Measurements from ENCODE around the gene FREM1.

The FREM1 gene

GRCh38 chr9:14909961-14910805 is at the start of gene FREM1:
Gene FREM1, minus strand, starts transcription at chr9:14910428. Its CDS starts 41,451 bp downstream, at chr9:14868977.
- in situ Hi-C loops (cut with MboI; ENCODE audit: low pct_unique_long_range_greater_than_20kb, low sequenced_read_pairs, unreplicated experiment), result no loop called here
- TF ChIP-seq CTCF (IDR thresholded peaks at IDR 0.05; ENCODE audit: extremely low read depth, insufficient read depth, missing control alignments), result no peak
- DNase-seq (ENCODE audit: low spot score), result no peak

GRCh38 chr9:14958989-14959388 is 48.8 kb upstream of the FREM1 start:
- in situ Hi-C loops (cut with MboI; ENCODE audit: low pct_unique_long_range_greater_than_20kb, low sequenced_read_pairs, unreplicated experiment), result no loop called here
- no peak for DNase-seq (ENCODE audit: low spot score)
- no peak for TF ChIP-seq CTCF (IDR thresholded peaks at IDR 0.05; ENCODE audit: extremely low read depth, insufficient read depth, missing control alignments)

- TF ChIP-seq CTCF (IDR thresholded peaks at IDR 0.05; ENCODE audit: extremely low read depth, insufficient read depth, missing control alignments), result no peak
- no peak for DNase-seq (ENCODE audit: low spot score)
- in situ Hi-C loops (cut with MboI; ENCODE audit: low pct_unique_long_range_greater_than_20kb, low sequenced_read_pairs, unreplicated experiment), result no loop called here
Observed at GRCh38 chr9:14957109-14957508, 46.9 kb upstream of the FREM1 start.

- in situ Hi-C loops (cut with MboI; ENCODE audit: low pct_unique_long_range_greater_than_20kb, low sequenced_read_pairs, unreplicated experiment), result no loop called here
- TF ChIP-seq CTCF (IDR thresholded peaks at IDR 0.05; ENCODE audit: extremely low read depth, insufficient read depth, missing control alignments), result no peak
- DNase-seq (ENCODE audit: low spot score), result no peak
Observed at GRCh38 chr9:14956208-14956607, 46.0 kb upstream of the FREM1 start.

GRCh38 chr9:14945351-14945750 is 35.1 kb upstream of the FREM1 start:
- TF ChIP-seq CTCF (IDR thresholded peaks at IDR 0.05; ENCODE audit: extremely low read depth, insufficient read depth, missing control alignments), result no peak
- in situ Hi-C loops (cut with MboI; ENCODE audit: low pct_unique_long_range_greater_than_20kb, low sequenced_read_pairs, unreplicated experiment), result no loop called here
- DNase-seq (ENCODE audit: low spot score), result no peak

GRCh38 chr9:14941501-14942405 is 31.5 kb upstream of the FREM1 start:
- in situ Hi-C loops (cut with MboI; ENCODE audit: low pct_unique_long_range_greater_than_20kb, low sequenced_read_pairs, unreplicated experiment), result no loop called here
- no peak for DNase-seq (ENCODE audit: low spot score)
- no peak for TF ChIP-seq CTCF (IDR thresholded peaks at IDR 0.05; ENCODE audit: extremely low read depth, insufficient read depth, missing control alignments)

Data from GM13977 (cell line).